ENCODE measurements around the gene MORC3.
"Not testable (repeated sequence)": the region's sequence is repeated elsewhere in the genome, so short reads cannot be mapped to it uniquely, and the experiment has no call there.

Gene MORC3

GRCh38 chr21:36323032-36323431 lies 3.0 kb downstream of the MORC3 start:
- no peak for DNase-seq (ENCODE audit: low read depth in 2 of 2, low spot score in 1 of 2)

DNA sequence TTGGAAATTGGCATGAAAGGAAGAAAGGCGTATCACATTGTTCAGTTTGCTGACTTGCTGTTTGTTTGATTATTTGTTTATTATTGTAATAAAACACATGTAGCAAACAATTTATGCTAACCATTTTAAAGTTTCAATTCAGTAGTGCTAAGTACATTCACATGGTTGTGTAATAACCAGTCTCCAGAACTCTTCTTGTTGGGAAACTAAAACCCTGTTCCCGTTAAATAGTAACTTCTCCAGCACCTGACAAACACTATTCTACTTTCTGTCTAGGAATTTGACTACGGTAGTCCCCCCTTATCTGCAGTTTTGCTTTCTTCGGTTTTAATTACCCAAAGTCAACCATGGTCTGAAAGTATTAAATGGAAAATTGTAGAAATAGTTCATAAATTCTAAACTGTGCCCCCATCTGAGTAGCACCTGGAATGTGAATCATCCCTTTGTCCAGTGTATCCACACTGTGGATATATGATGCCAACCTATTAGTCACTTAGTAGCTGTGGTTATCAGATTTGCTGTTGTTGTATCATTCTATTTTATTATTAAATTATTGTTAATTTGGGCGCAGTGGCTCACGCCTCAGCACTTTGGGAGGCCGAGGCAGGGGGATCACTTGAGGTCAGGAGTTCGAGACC lies 5.5 kb downstream of the MORC3 start:
- no peak for DNase-seq (ENCODE audit: low read depth in 2 of 2, low spot score in 1 of 2)

GRCh38 chr21:36330904-36331303 lies 10.9 kb downstream of the MORC3 start:
- DNase-seq (ENCODE audit: low read depth in 2 of 2, low spot score in 1 of 2), result no peak

- no peak for DNase-seq (ENCODE audit: low read depth in 2 of 2, low spot score in 1 of 2)
Measured at GRCh38 chr21:36337099-36337509, 17.1 kb downstream of the MORC3 start.

DNA sequence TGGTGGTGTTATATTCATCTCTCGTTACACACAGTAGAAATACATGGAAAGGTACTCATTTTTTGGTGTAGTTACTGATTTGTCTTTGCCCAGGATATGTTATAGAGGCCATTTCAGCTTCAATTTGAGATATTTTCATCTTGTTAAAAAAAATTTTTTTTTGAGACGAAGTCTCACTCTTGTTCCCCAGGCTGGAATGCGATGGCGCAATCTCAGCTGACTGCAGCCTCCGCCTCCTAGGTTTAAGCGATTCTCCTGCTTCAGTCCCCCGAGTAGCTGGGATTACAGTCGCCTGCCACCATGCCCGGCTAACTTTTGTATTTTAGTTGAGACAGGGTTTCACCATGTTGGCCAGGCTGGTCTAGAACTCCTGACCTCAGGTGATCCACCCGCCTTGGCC lies 19.0 kb downstream of the MORC3 start:
- no peak for DNase-seq (ENCODE audit: low read depth in 2 of 2, low spot score in 1 of 2)

- not testable (repeated sequence) for DNase-seq (ENCODE audit: low read depth in 2 of 2, low spot score in 1 of 2)
Measured at GRCh38 chr21:36342581-36342980, 22.6 kb downstream of the MORC3 start.

GRCh38 chr21:36344931-36345330 lies 24.9 kb downstream of the MORC3 start:
- DNase-seq (ENCODE audit: low read depth in 2 of 2, low spot score in 1 of 2), result no peak

- no peak for DNase-seq (ENCODE audit: low read depth in 2 of 2, low spot score in 1 of 2)
Measured at GRCh38 chr21:36347278-36347961, 27.4 kb downstream of the MORC3 start.

GRCh38 chr21:36347962-36348328 lies 27.9 kb downstream of the MORC3 start:
- no peak for DNase-seq (ENCODE audit: low read depth in 2 of 2, low spot score in 1 of 2)

DNA sequence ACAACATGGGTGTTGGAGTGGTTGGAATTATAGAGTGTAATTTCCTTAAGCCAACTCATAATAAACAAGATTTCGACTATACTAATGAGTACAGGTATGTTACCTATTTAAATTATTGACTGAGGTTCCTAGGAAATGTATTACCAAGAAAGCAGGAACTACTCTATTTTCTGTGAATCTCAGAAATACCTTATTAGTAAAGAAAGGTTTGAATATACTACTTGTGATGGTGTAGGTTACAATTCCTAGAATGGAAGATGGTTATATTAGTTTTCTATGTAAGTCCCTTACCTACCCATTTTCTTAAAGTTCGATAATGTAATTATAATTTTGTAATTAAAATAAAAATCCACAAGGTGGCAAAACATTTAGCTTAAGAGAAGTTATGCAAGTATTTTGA lies 29.3 kb downstream of the MORC3 start:
- DNase-seq (ENCODE audit: low read depth in 2 of 2, low spot score in 1 of 2), result no peak

GRCh38 chr21:36350282-36350910 lies 30.4 kb downstream of the MORC3 start:
- no peak for DNase-seq (ENCODE audit: low read depth in 2 of 2, low spot score in 1 of 2)

DNA sequence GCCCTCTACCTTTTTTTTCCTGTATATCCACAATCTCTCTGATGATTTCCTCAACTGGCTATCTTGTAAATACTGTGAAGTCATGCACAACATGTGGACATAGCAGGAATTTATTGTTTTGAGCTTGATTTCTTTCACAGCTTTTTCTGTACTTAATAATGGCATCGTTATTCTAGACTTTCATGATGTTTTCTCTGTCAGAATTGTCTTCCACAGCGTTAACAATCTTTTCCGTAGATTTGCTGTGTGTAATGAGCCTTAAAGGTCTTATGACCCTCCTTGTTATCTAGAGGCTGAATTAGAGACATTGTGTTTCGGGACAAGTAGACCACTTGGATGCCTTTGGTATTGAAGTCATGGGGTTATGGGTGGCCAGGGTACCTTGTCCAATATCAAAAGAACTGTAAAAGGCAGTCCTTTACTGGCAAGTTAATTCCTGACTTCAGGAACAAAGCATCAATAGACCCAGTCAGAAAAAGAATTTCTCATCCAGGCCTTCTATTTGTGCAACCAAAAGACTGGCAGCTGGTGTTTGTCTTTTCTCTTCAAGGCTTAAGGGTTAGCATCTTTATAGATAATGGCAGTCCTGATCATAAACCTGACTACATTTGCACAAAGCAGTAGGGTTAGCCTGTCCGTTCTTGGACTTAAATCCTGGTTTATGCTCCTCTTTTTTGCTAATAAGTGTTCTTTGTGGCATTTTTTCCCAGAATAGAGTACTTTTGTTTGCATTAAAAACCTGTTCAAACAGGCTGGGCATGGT lies 35.1 kb downstream of the MORC3 start:
- no peak for DNase-seq (ENCODE audit: low read depth in 2 of 2, low spot score in 1 of 2)

- DNase-seq (ENCODE audit: low read depth in 2 of 2, low spot score in 1 of 2), result no peak
Measured at GRCh38 chr21:36355868-36356267, 35.9 kb downstream of the MORC3 start.

GRCh38 chr21:36359185-36359584 lies 39.2 kb downstream of the MORC3 start:
- DNase-seq (ENCODE audit: low read depth in 2 of 2, low spot score in 1 of 2), result no peak

DNA sequence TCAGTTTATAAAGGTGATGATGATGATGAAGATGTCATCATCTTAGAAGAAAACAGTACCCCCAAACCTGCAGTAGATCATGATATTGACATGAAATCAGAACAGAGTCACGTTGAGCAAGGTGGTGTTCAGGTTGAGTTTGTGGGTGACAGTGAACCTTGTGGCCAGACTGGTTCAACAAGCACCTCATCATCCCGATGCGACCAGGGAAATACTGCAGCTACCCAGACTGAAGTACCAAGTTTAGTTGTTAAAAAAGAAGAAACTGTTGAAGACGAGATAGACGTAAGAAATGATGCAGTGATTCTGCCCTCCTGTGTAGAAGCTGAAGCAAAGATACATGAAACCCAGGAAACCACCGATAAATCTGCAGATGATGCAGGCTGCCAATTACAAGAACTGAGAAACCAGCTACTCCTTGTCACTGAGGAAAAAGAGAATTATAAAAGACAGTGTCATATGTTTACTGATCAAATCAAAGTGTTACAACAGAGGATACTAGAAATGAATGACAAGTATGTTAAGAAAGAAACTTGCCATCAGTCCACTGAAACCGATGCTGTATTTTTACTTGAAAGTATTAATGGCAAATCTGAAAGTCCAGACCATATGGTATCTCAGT lies 49.2 kb downstream of the MORC3 start:
- no peak for DNase-seq (ENCODE audit: low read depth in 2 of 2, low spot score in 1 of 2)

DNA sequence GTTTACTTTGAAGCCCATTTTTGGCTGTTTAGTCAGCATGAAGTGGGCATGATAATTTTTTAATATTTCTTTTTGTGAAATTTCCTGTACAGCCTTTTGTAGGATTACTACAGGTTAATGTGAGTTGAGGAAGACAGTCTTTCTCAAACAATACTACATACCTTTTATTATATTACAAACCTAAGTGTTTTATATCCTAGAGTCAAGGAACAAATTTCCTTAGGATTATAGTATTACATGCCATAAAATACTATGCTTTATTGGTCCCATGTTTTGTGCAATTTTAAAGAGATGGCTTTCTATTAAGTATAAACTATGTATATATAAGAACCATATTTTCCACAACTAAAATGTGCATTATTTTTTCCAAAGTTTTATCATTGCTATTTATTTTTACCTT lies 56.0 kb downstream of the MORC3 start:
- DNase-seq (ENCODE audit: low read depth in 2 of 2, low spot score in 1 of 2), result no peak

- DNase-seq (ENCODE audit: low read depth in 2 of 2, low spot score in 1 of 2), result no peak
Measured at GRCh38 chr21:36377391-36377842, 57.4 kb downstream of the MORC3 start.

DNA sequence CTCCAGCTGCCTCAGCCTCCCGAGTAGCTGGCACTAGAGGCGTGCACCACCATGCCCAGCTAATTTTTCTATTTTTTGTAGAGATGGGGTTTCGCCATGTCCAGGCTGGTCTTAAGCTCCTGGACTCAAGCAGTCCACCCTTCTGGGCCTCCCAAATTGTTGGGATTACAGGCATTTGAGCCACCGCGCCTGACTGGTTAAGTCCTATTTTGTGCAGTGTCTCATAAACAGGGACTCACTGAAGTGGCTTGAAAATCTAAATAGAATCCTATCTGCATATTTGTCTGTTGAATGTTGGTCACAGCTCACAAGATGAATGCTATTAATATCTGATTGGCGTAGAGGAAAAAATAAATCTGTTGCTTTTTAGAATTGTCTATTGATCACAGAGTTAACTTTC lies 59.3 kb downstream of the MORC3 start:
- DNase-seq (ENCODE audit: low read depth in 2 of 2, low spot score in 1 of 2), result no peak

GRCh38 chr21:36381841-36382589 lies 62.0 kb downstream of the MORC3 start:
- no peak for DNase-seq (ENCODE audit: low read depth in 2 of 2, low spot score in 1 of 2)

DNA sequence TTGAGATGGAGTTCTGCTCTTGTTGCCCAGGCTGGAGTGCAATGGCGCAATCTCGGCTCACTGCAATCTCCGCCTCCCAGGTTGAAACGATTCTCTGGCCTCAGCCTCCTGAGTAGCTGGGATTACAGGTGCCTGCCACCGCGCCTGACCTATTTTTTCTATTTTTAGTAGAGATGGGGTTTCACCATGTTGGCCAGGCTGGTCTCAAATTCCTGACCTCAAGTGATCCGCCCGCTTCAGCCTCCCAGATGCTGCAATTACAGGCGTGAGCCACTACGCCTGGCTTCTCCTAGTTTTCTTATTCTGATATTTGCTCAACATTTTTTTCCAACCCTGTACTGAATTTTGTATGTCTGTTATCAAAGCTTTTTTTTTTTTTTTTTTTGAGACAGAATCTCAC lies 62.7 kb downstream of the MORC3 start:
- not testable (repeated sequence) for DNase-seq (ENCODE audit: low read depth in 2 of 2, low spot score in 1 of 2)

GRCh38 chr21:36384885-36385232 lies 64.9 kb downstream of the MORC3 start:
- no peak for DNase-seq (ENCODE audit: low read depth in 2 of 2, low spot score in 1 of 2)

Data from stimulated activated CD8-positive, alpha-beta memory T cell treated with anti-CD3 and anti-CD28 coated beads, Interleukin-4, amount 100 ng/mL, for 4 hours (primary cell).